H9 (cell line): ENCODE results near the gene MEF2C. TPM values are rescaled to one million over a fixed set of nuclear protein-coding genes. Genes with fewer than 3 reads are reported as not detected.

Source experiments
- DNase-seq: peaks from one replicate; pipeline ENCODE4 v3.0.0-alpha.2; 2017
- H2AFZ ChIP-seq: one replicate; pipeline ENCODE4 v1.6.1; 2013; ENCODE audit warnings: mild to moderate bottlenecking, low read length, control low read depth, moderate library complexity
- H2AK5ac ChIP-seq: 2 replicates; pipeline ENCODE4 v1.6.1; 2013; ENCODE audit warnings: low read length, control low read depth, mixed read lengths; ENCODE audit not compliant: insufficient read length
- H2BK120ac ChIP-seq: one replicate; pipeline ENCODE4 v1.6.1; 2013; ENCODE audit warnings: low read depth, mild to moderate bottlenecking, low read length, control low read depth, inconsistent platforms; ENCODE audit not compliant: poor library complexity, severe bottlenecking
- H2BK12ac ChIP-seq: 2 replicates; pipeline ENCODE4 v1.6.1; 2013; ENCODE audit warnings: low read length, control low read depth, mixed read lengths, low read depth; ENCODE audit not compliant: insufficient read length
- H2BK15ac ChIP-seq: 2 replicates; pipeline ENCODE4 v1.6.1; 2013; ENCODE audit warnings: low read depth, low read length, control low read depth
- H2BK20ac ChIP-seq: one replicate; pipeline ENCODE4 v1.6.1; 2013; ENCODE audit warnings: low read depth, mild to moderate bottlenecking, low read length, control low read depth, inconsistent platforms; ENCODE audit not compliant: poor library complexity, severe bottlenecking
- H2BK5ac ChIP-seq: 2 replicates; pipeline ENCODE4 v1.6.1; 2013; ENCODE audit warnings: low read length, control low read depth, mixed read lengths; ENCODE audit not compliant: insufficient read length
- H3K14ac ChIP-seq: 2 replicates; pipeline ENCODE4 v1.6.1; 2013; ENCODE audit warnings: low read length, control low read depth; ENCODE audit not compliant: insufficient read depth
- H3K18ac ChIP-seq: 2 replicates; pipeline ENCODE4 v1.6.1; 2013; ENCODE audit warnings: low read depth, mild to moderate bottlenecking, mixed read lengths, low read length, control low read depth; ENCODE audit not compliant: insufficient read length
- H3K23ac ChIP-seq: 2 replicates; pipeline ENCODE4 v1.6.1; 2013; ENCODE audit warnings: low read length, control low read depth, mixed read lengths, low read depth; ENCODE audit not compliant: insufficient read length
- H3K23me2 ChIP-seq: 2 replicates; pipeline ENCODE4 v1.6.1; 2013; ENCODE audit warnings: low read depth, mild to moderate bottlenecking, mixed read lengths, low read length, control low read depth; ENCODE audit not compliant: insufficient read length, poor library complexity, severe bottlenecking
- H3K27ac ChIP-seq: 2 replicates; pipeline ENCODE4 v1.5.1; 2013; ENCODE audit warnings: low read length, control low read depth, mixed read lengths, low read depth; ENCODE audit not compliant: insufficient read length
- H3K27me3 ChIP-seq: 2 replicates; pipeline ENCODE4 v1.6.1; 2013; ENCODE audit warnings: low read length, control low read depth, inconsistent platforms; ENCODE audit not compliant: insufficient read depth
- H3K4ac ChIP-seq: 2 replicates; pipeline ENCODE4 v1.6.1; 2013; ENCODE audit warnings: low read depth, mild to moderate bottlenecking, control low read depth, inconsistent platforms, low read length, moderate library complexity
- H3K4me1 ChIP-seq: 2 replicates; pipeline ENCODE4 v1.6.1; 2013; ENCODE audit warnings: low read length, control low read depth, inconsistent platforms; ENCODE audit not compliant: insufficient read depth
- H3K4me2 ChIP-seq: 2 replicates; pipeline ENCODE4 v1.6.1; 2013; ENCODE audit warnings: low read length, control low read depth, mixed read lengths; ENCODE audit not compliant: insufficient read length, insufficient read depth
- H3K56ac ChIP-seq: 2 replicates; pipeline ENCODE4 v1.6.1; 2013; ENCODE audit warnings: low read depth, mild to moderate bottlenecking, mixed read lengths, low read length, control low read depth; ENCODE audit not compliant: insufficient read length
- H3K79me1 ChIP-seq: 2 replicates; pipeline ENCODE4 v1.6.1; 2013; ENCODE audit warnings: low read depth, mild to moderate bottlenecking, moderate library complexity, low read length, control low read depth, inconsistent platforms; ENCODE audit not compliant: insufficient read depth, poor library complexity, severe bottlenecking
- H3K79me2 ChIP-seq: 2 replicates; pipeline ENCODE4 v1.6.1; 2013; ENCODE audit warnings: low read length, control low read depth, inconsistent platforms; ENCODE audit not compliant: insufficient read depth
- H3K9ac ChIP-seq: 2 replicates; pipeline ENCODE4 v1.6.1; 2013; ENCODE audit warnings: low read length, control low read depth, mixed read lengths; ENCODE audit not compliant: insufficient read length; ENCODE audit errors: extremely low read depth
- H3K9me3 ChIP-seq: one replicate; pipeline ENCODE4 v1.6.1; 2013; ENCODE audit warnings: low read depth, low read length, inconsistent platforms; ENCODE audit not compliant: control insufficient read depth
- H3T11ph ChIP-seq: one replicate; pipeline ENCODE4 v1.6.1; 2013; ENCODE audit warnings: mild to moderate bottlenecking, low read length, control low read depth, inconsistent platforms
- H4K20me1 ChIP-seq: one replicate; pipeline ENCODE4 v1.6.1; 2013; ENCODE audit not compliant: control insufficient read depth, insufficient read length, insufficient read depth
- H4K5ac ChIP-seq: 2 replicates; pipeline ENCODE4 v1.6.1; 2013; ENCODE audit warnings: low read depth, mild to moderate bottlenecking, mixed read lengths, low read length, control low read depth; ENCODE audit not compliant: insufficient read length
- H4K8ac ChIP-seq: replicated peaks from 2 replicates; pipeline ENCODE4 v1.6.1; 2013; ENCODE audit warnings: low read length, control low read depth, mixed read lengths, low read depth; ENCODE audit not compliant: insufficient read length
- H4K91ac ChIP-seq: 2 replicates; pipeline ENCODE4 v1.6.1; 2013; ENCODE audit warnings: low read depth, mild to moderate bottlenecking, moderate library complexity, mixed read lengths, low read length, control low read depth; ENCODE audit not compliant: insufficient read length
- H3K27ac Mint-ChIP-seq, 3 experiments: 2 replicates in 2 of 3; 3 replicates in 1 of 3; pipeline ENCODE4 v1.8.0; 2020 to 2021; ENCODE audit warnings: mixed read lengths in 3 of 3, mild to moderate bottlenecking in 1 of 3, moderate library complexity in 1 of 3
- H3K27me3 Mint-ChIP-seq: 2 replicates; pipeline ENCODE4 v1.8.0; 2021; ENCODE audit warnings: low read depth, mild to moderate bottlenecking, moderate library complexity, mixed read lengths
- H3K36me3 Mint-ChIP-seq, 3 experiments: 2 replicates in 2 of 3; 3 replicates in 1 of 3; pipeline ENCODE4 v1.8.0; 2020 to 2021; ENCODE audit warnings: low read depth in 3 of 3, mixed read lengths in 3 of 3; ENCODE audit not compliant: insufficient read depth in 1 of 3
- H3K4me1 Mint-ChIP-seq, 2 experiments: 2 replicates each; pipeline ENCODE4 v1.8.0; 2020; ENCODE audit warnings: mixed read lengths in 2 of 2
- H3K4me3 Mint-ChIP-seq, 2 experiments: 2 replicates in 1 of 2; 3 replicates in 1 of 2; pipeline ENCODE4 v1.8.0; 2020 to 2021; ENCODE audit warnings: mild to moderate bottlenecking in 2 of 2, mixed read lengths in 2 of 2, moderate library complexity in 1 of 2
- H3K9me3 Mint-ChIP-seq, 2 experiments: 2 replicates in 1 of 2; 3 replicates in 1 of 2; pipeline ENCODE4 v1.8.0; 2020; ENCODE audit warnings: mild to moderate bottlenecking in 2 of 2, mixed read lengths in 2 of 2, moderate library complexity in 1 of 2
- CTCF ChIP-seq: fragments of 200-600 bp; sonication (generic); conservative IDR thresholded peaks from 3 replicates; pipeline ENCODE4 v1.8.0; 2021; ENCODE audit warnings: antibody characterized with exemption, mild to moderate bottlenecking
- WGBS: extraction: QIAGEN DNeasy Blood & Tissue Kit; methylation state at CpG from one replicate; pipeline ENCODE4 v1.1.7; 2013; ENCODE audit warnings: missing lambda C conversion rate, low lambda C conversion rate, mixed read lengths; ENCODE audit not compliant: insufficient read length; ENCODE audit errors: extremely low coverage; 5-methylcytosine and 5-hydroxymethylcytosine counted together
- total RNA-seq: library from RNA; stranded (reverse); gene quantifications from 2 replicates; pipeline ENCODE4 v1.2.1, GENCODE V29; 2021

Gene MEF2C
- total RNA-seq, 1 experiment from 2014 or later, result 0.11 TPM

- no peak overlapping the region for H2AK5ac ChIP-seq
- peak overlapping the region in 1 of 3 experiments; percentile 20; a peak in 1 of 7 replicates for H3K27ac Mint-ChIP-seq
- H2BK15ac ChIP-seq, result no peak overlapping the region
- no peak overlapping the region for H3K9ac ChIP-seq
- no peaks in the 10 kb centered on the region for H3K9me3 Mint-ChIP-seq
- H3K36me3 Mint-ChIP-seq, result no peaks in the 10 kb centered on the region
- H3K4me3 Mint-ChIP-seq, result no peak overlapping the region
- no peaks in the 10 kb centered on the region for H3K9me3 ChIP-seq
- H2BK120ac ChIP-seq, result no peak overlapping the region
- no peak overlapping the region for H3K4ac ChIP-seq
- H4K91ac ChIP-seq, result no peak overlapping the region
- no peaks in the 10 kb centered on the region for H3K23me2 ChIP-seq
- H2BK20ac ChIP-seq, result no peak overlapping the region
- no CpG with 5 or more reads among the region's 6 CpGs for WGBS
- no peak overlapping the region for H4K5ac ChIP-seq
- no peak overlapping the region for H3T11ph ChIP-seq
- no peak overlapping the region for H3K23ac ChIP-seq
- H3K79me1 ChIP-seq, result no peaks in the 10 kb centered on the region
- H3K18ac ChIP-seq, result no peak overlapping the region
- no peaks in the 10 kb centered on the region for H4K20me1 ChIP-seq
- no peak overlapping the region for H3K4me2 ChIP-seq
- no peaks in the 10 kb centered on the region for H3K27me3 ChIP-seq
- no peaks in the 10 kb centered on the region for H3K79me2 ChIP-seq
- H4K8ac ChIP-seq, result no peak overlapping the region
- H3K4me1 Mint-ChIP-seq, result no peaks in the 10 kb centered on the region
- no peak overlapping the region for H2AFZ ChIP-seq
- DNase-seq, result no peak
- H2BK5ac ChIP-seq, result no peak overlapping the region
- TF ChIP-seq CTCF, result no peak
- no peak overlapping the region for H3K14ac ChIP-seq
- no peaks in the 10 kb centered on the region for H3K4me1 ChIP-seq
- H2BK12ac ChIP-seq, result no peak overlapping the region
- H3K27ac ChIP-seq, result no peak overlapping the region
- no peak overlapping the region for H3K56ac ChIP-seq
- no peaks in the 10 kb centered on the region for H3K27me3 Mint-ChIP-seq
These were observed 9.5 kb downstream of the MEF2C start for GRCh38 chr5:88873447-88873846.
